A549 treated with CORT108297 at 1 μM for 4 hours (cell line): ENCODE results near the gene GGT6. TPM values are rescaled to one million over a fixed set of nuclear protein-coding genes. Genes with fewer than 3 reads are reported as not detected.

Source experiments
- total RNA-seq: library from RNA; stranded (reverse); fragments of 200-300 nt; extraction: Qiagen RNA extraction; gene quantifications from 5 replicates; pipeline ENCODE4 v1.2.3, GENCODE V29; 2022

Gene GGT6, protein sequence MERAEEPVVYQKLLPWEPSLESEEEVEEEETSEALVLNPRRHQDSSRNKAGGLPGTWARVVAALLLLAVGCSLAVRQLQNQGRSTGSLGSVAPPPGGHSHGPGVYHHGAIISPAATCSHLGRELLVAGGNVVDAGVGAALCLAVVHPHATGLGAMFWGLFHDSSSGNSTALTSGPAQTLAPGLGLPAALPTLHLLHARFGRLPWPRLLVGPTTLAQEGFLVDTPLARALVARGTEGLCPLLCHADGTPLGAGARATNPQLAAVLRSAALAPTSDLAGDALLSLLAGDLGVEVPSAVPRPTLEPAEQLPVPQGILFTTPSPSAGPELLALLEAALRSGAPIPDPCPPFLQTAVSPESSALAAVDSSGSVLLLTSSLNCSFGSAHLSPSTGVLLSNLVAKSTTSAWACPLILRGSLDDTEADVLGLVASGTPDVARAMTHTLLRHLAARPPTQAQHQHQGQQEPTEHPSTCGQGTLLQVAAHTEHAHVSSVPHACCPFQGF
- not detected in 5 replicates for total RNA-seq

DNA sequence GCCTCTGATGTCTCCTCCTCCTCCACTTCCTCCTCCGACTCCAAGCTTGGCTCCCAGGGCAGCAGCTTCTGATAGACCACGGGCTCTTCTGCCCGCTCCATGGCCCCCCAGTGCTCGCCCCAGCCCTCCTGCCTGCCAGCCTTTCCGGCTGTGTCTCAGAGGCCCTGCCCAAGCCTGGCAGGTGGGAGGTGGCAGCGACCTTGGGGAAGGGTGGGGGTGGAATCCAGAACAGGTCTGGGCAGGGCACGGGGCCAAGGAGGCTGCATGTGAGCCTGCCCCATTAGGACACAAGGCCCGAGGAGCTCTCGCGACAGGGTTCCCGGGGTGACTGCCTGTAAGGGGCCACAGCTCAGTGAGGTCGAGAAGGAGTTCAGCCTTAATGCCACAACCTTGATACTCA lies at the start of gene GGT6:
Gene GGT6 (minus strand): TSS at position 157 of the 400 bp plus-strand sequence. CDS start 56 bp downstream, at position 101.

DNA sequence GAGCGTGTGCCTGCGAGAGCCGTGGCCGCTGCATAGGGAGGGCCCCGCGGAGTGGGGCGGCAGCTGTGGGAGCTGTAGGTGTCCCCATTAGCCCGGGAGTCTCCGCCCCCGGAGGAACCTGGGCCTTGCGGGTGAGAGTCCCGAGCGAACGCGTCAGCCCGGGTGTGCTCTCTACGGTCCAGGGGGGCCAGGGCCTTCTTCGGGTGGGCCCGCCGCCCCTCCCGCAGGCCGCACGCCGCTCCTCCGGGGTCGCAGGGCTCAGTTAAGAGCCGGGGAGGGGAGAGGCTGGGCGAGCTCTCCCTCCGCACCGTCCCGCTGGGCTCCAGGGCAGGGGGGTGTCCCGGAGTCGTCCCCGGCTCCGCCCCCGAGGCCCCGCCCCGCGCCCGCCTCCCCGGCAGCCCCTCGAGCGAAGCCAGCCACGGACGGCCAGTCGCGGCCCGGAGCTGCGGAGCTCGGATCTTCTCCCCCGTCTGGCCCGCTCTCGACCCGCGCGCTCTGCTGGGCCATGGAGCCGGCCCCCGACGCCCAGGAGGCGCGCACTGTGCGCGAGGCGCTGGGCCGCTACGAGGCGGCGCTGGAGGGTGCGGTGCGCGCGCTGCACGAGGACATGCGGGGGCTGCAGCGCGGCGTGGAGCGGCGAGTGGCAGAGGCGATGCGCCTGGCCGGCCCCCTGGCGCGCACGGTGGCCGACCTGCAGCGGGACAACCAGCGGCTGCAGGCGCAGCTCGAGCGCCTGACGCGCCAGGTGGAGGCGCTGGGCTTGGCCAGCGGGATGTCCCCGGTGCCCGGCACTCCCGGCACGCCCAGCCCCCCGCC lies 23.9 kb upstream of the GGT6 start, which contains the start of gene SMTNL2:
Gene SMTNL2 (plus strand): TSS at position 429 of the 816 bp plus-strand sequence. CDS start 77 bp downstream, at position 506.

DNA sequence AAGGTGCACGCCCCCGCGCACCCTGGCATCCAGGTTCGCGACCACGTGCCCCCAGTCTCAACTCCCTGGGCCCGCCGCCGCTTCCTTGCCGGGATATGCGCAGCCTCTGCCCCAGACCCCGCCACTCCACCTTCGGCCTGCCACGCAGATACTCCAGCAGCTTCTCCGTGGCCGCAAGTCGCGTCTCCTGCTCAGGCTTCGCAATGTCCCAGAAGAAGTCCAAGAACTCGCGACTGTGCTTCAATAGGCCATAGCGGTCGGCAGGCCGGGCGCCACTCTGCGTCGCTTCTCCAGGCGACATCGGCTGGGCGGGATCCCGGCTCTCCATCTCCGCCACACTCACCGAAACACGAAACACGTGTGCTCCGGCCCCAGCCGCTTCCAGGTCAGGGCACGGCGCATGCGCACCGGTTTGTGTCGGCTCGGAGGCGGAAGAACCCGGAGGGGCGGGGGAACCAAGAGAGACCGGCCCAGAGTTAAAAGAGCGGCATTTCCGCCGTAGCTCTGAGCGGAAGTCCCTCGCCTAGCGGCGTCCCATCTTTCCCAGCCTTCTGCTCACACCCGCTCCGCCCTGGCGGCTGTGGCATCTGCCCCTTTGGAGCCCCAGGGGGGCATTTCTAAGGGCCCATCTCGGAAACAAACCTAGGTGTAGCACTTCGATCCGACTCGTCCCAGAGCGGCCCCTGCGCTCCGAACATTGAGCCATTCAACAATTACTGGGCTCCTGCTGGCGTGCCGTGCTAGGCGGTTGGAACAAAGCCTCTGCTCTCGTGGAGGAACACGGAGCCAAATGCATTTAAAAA lies 5.2 kb downstream of the GGT6 start, which contains the start of gene MYBBP1A:
Gene MYBBP1A (minus strand): TSS at position 388 of the 803 bp plus-strand sequence. CDS start 60 bp downstream, at position 328.

Other genes starting within 250 kb of the GGT6 start
- gene UBE2G1, start 193.9 kb downstream of the GGT6 start, total RNA-seq = 81.5 to 94.8 TPM (median 87.8 TPM) in 5 replicates
- 0.06 to 0.23 TPM (median 0.07 TPM) in 3 of 5 replicates, not detected in the others for gene SPNS3, start 126.6 kb downstream of the GGT6 start, total RNA-seq
- gene SPNS2, start 61.7 kb downstream of the GGT6 start, total RNA-seq = 7.3 to 14.4 TPM (median 12.0 TPM) in 5 replicates
- 89.4 to 115 TPM (median 113 TPM) in 5 replicates for gene MYBBP1A, start 5.2 kb downstream of the GGT6 start, total RNA-seq
- 0.36 to 0.87 TPM (median 0.57 TPM) in 5 replicates for gene SMTNL2, start 24.0 kb upstream of the GGT6 start, total RNA-seq
- 0.06 to 0.20 TPM (median 0.12 TPM) in 5 replicates for gene ALOX15, start 81.1 kb upstream of the GGT6 start, total RNA-seq
- 62.4 to 80.2 TPM (median 79.2 TPM) in 5 replicates for gene PELP1, start 143.6 kb upstream of the GGT6 start, total RNA-seq
- gene ARRB2, start 150.1 kb upstream of the GGT6 start, total RNA-seq = 49.6 to 68.0 TPM (median 61.1 TPM) in 5 replicates
- 41.0 to 45.6 TPM (median 43.0 TPM) in 5 replicates for gene MED11, start 170.9 kb upstream of the GGT6 start, total RNA-seq
- 0.24 to 0.91 TPM (median 0.52 TPM) in 5 replicates for gene ZMYND15, start 179.3 kb upstream of the GGT6 start, total RNA-seq
- gene CXCL16, start 179.4 kb upstream of the GGT6 start, total RNA-seq = 15.4 to 19.5 TPM (median 18.5 TPM) in 5 replicates
- 0.51 to 1.2 TPM (median 0.90 TPM) in 5 replicates for gene TM4SF5, start 211.3 kb upstream of the GGT6 start, total RNA-seq
- gene VMO1, start 225.8 kb upstream of the GGT6 start, total RNA-seq = 0.43 to 1.5 TPM (median 0.96 TPM) in 5 replicates
- 0.07 TPM in 1 of 5 replicates, not detected in the others for gene GLTPD2, start 228.4 kb upstream of the GGT6 start, total RNA-seq
- 464 to 503 TPM (median 498 TPM) in 5 replicates for gene PSMB6, start 235.6 kb upstream of the GGT6 start, total RNA-seq
- gene PLD2, start 246.6 kb upstream of the GGT6 start, total RNA-seq = 19.1 to 29.3 TPM (median 26.6 TPM) in 5 replicates